ENCODE measurements around the gene TIMM8A. TPM values are rescaled to one million over a fixed set of nuclear protein-coding genes. Genes with fewer than 3 reads are reported as not detected.

Gene TIMM8A
- total and polyA plus RNA-seq, 4 donors, result 4.6 to 11.9 (median 6.8) TPM

DNA sequence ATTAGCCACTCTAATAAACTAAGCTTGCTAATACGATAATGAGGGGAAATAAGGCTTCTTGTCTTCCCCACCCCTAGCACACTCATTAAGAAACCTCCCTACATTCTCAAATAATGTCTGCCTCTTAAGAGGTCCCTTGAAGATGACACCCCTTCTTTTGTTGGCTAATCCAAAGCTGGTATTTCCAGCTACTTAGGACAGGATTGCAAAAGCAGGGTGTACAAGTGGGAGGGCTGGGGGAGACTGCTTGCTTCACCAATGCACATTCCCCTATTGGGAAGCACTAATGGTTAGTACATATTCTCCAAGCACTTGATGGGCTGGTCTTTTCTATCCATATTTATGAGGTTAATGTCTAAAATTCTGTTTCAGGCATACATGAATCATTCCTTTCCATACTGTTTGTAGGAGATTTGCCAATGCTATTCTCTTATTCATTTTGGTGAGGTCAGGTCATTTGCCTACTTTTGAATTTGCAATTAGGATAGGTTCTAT, 16.8 kb upstream of the TIMM8A start:
- WGBS, 2 donors, result 83 to 85% methylated on average over 1 of the region's 1 CpG
- Histone ChIP-seq H3K4me1 (ENCODE audit: control insufficient read depth in 5 of 5, insufficient read depth in 5 of 5, low read length in 5 of 5) (no peaks in the 10 kb centered on the region), H3K27ac (ENCODE audit: low read depth in 1 of 2, low read length in 1 of 2) (no peak overlapping the region), H3K4me3 (no peak overlapping the region), H3K27me3 (ENCODE audit: control insufficient read depth in 3 of 3, insufficient read depth in 3 of 3, low read length in 2 of 3) (peaks cover 0 to 10% (median 5%) of the 10 kb centered on the region in 3 donors), H3K36me3 (ENCODE audit: control insufficient read depth in 4 of 4, insufficient read depth in 4 of 4, low read length in 4 of 4) (no peaks in the 10 kb centered on the region), H3K9me3 (ENCODE audit: control insufficient read depth in 4 of 4, insufficient read depth in 3 of 4, low read length in 3 of 4) (peaks cover 0 to 2% (median 0%) of the 10 kb centered on the region in 4 donors), H3K9ac (ENCODE audit: insufficient read depth in 1 of 2, low read length in 2 of 2) (no peak overlapping the region)
- DNase-seq, result no peak
- TF ChIP-seq CTCF (IDR thresholded peaks at IDR 0.05; ENCODE audit: control extremely low read depth, extremely low read depth), result no peak
- no peak for ATAC-seq (ENCODE audit: insufficient read depth, low FRiP score)

DNA sequence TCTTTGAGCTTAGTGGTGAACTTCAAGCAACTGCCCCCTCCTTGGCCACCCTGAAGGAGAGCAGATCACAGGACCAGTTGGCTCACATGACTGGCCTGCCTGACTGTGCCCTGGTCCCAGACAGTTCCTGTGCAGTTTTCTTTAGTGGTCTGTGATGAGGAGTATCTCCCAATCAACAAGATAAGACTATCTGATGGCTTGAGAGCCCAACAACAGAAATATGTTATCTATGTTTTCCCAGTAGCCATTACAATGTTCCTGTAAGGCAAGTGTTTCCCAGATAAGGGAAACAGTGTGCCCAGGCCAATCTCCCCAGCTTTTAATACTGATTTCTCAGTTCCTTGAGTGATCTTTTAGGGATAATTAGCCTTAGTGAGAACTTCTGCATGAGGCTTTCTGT, 14.2 kb upstream of the TIMM8A start:
- DNase-seq, result no peak
- H3K4me3 ChIP-seq, result no peak overlapping the region
- no peaks in the 10 kb centered on the region for H3K36me3 ChIP-seq (ENCODE audit: control insufficient read depth in 4 of 4, insufficient read depth in 4 of 4, low read length in 4 of 4)
- no peak for TF ChIP-seq CTCF (IDR thresholded peaks at IDR 0.05; ENCODE audit: control extremely low read depth, extremely low read depth)
- no peaks in the 10 kb centered on the region for H3K4me1 ChIP-seq (ENCODE audit: control insufficient read depth in 5 of 5, insufficient read depth in 5 of 5, low read length in 5 of 5)
- peaks cover 0 to 4% (median 0%) of the 10 kb centered on the region in 4 donors for H3K9me3 ChIP-seq (ENCODE audit: control insufficient read depth in 4 of 4, insufficient read depth in 3 of 4, low read length in 3 of 4)
- peaks cover 0 to 14% (median 6%) of the 10 kb centered on the region in 3 donors for H3K27me3 ChIP-seq (ENCODE audit: control insufficient read depth in 3 of 3, insufficient read depth in 3 of 3, low read length in 2 of 3)
- H3K27ac ChIP-seq (ENCODE audit: low read depth in 1 of 2, low read length in 1 of 2), result no peak overlapping the region
- no peak overlapping the region for H3K9ac ChIP-seq (ENCODE audit: insufficient read depth in 1 of 2, low read length in 2 of 2)
- no peak for ATAC-seq (ENCODE audit: insufficient read depth, low FRiP score)

- no peak for ATAC-seq (ENCODE audit: insufficient read depth, low FRiP score)
- WGBS, 2 donors, result 71 to 90% methylated on average over 3 of the region's 3 CpGs
- peaks cover 0 to 14% (median 6%) of the 10 kb centered on the region in 3 donors for H3K27me3 ChIP-seq (ENCODE audit: control insufficient read depth in 3 of 3, insufficient read depth in 3 of 3, low read length in 2 of 3)
These were observed 13.6 kb upstream of the TIMM8A start for GRCh38 chrX:101362116-101362515.

More at GRCh38 chrX:101362116-101362515, 13.6 kb upstream of the TIMM8A start:
- H3K36me3 ChIP-seq (ENCODE audit: control insufficient read depth in 4 of 4, insufficient read depth in 4 of 4, low read length in 4 of 4), result no peaks in the 10 kb centered on the region
- TF ChIP-seq CTCF (IDR thresholded peaks at IDR 0.05; ENCODE audit: control extremely low read depth, extremely low read depth), result no peak
- no peaks in the 10 kb centered on the region for H3K4me1 ChIP-seq (ENCODE audit: control insufficient read depth in 5 of 5, insufficient read depth in 5 of 5, low read length in 5 of 5)
- no peak overlapping the region for H3K4me3 ChIP-seq
- H3K9ac ChIP-seq (ENCODE audit: insufficient read depth in 1 of 2, low read length in 2 of 2), result no peak overlapping the region
- H3K27ac ChIP-seq (ENCODE audit: low read depth in 1 of 2, low read length in 1 of 2), result no peak overlapping the region
- DNase-seq, result no peak
- H3K9me3 ChIP-seq (ENCODE audit: control insufficient read depth in 4 of 4, insufficient read depth in 3 of 4, low read length in 3 of 4), result peaks cover 0 to 4% (median 0%) of the 10 kb centered on the region in 4 donors

Measured in lung (tissue), 12 donors.